ENCODE data around the gene ZDHHC6. TPM values are rescaled to one million over a fixed set of nuclear protein-coding genes. Genes with fewer than 3 reads are reported as not detected.

The ZDHHC6 gene
- 21.7 and 34.6 TPM in 2 replicates for total RNA-seq

GRCh38 chr10:112446855-112447619 is at the start of gene ZDHHC6, which contains the start of gene VTI1A:
Gene ZDHHC6 (minus strand): TSS chr10:112446914. CDS start chr10:112445436, 1,478 bp downstream.
Gene VTI1A (plus strand): TSS chr10:112447215. CDS start chr10:112447374, 159 bp downstream.

Other genes with a start within 250 kb of the ZDHHC6 start
- gene TECTB, start 163.5 kb downstream of the ZDHHC6 start, total RNA-seq = not detected in 2 replicates
- gene ACSL5, start 72.8 kb downstream of the ZDHHC6 start, total RNA-seq = 1.4 and 1.5 TPM in 2 replicates
- gene VTI1A, start 301 bp upstream of the ZDHHC6 start, total RNA-seq = 40.7 and 41.5 TPM in 2 replicates

All from placental pericyte (primary cell).